GM19372 (cell line): ENCODE data around the gene TJP1.
"Not testable (repeated sequence)": the region's sequence is repeated elsewhere in the genome, so short reads cannot be mapped to it uniquely, and the experiment has no call there.

ENCODE experiments used
- ATAC-seq: cut with Tn5 transposase; IDR thresholded peaks from one replicate; pipeline ENCODE4 v1.9.1; 2021; ENCODE audit warnings: mild to moderate bottlenecking, low read depth, moderate library complexity; ENCODE audit not compliant: unreplicated experiment

The TJP1 gene

GRCh38 chr15:29686445-29687203 is 135.6 kb downstream of the TJP1 start:
- no peak for ATAC-seq

GRCh38 chr15:29686079-29686425 is 136.2 kb downstream of the TJP1 start:
- no peak for ATAC-seq

- no peak for ATAC-seq
Observed at GRCh38 chr15:29685156-29686078, 136.9 kb downstream of the TJP1 start.

- ATAC-seq = no peak
Observed at GRCh38 chr15:29682781-29683180, 139.5 kb downstream of the TJP1 start.

- no peak for ATAC-seq
Observed at GRCh38 chr15:29682361-29682760, 139.9 kb downstream of the TJP1 start.

GRCh38 chr15:29681946-29682345 is 140.3 kb downstream of the TJP1 start:
- no peak for ATAC-seq

GRCh38 chr15:29681166-29681845 is 141.0 kb downstream of the TJP1 start:
- no peak for ATAC-seq

GRCh38 chr15:29680465-29681165 is 141.7 kb downstream of the TJP1 start:
- ATAC-seq = no peak

GRCh38 chr15:29678504-29679034 is 143.7 kb downstream of the TJP1 start:
- no peak for ATAC-seq

- no peak for ATAC-seq
Observed at GRCh38 chr15:29677871-29678461, 144.3 kb downstream of the TJP1 start.

- ATAC-seq = no peak
Observed at GRCh38 chr15:29677455-29677854, 144.8 kb downstream of the TJP1 start.

- no peak for ATAC-seq
Observed at GRCh38 chr15:29676961-29677402, 145.3 kb downstream of the TJP1 start.

GRCh38 chr15:29676374-29676960 is 145.8 kb downstream of the TJP1 start:
- ATAC-seq = not testable (repeated sequence)

- ATAC-seq = no peak
Observed at GRCh38 chr15:29675791-29676301, 146.4 kb downstream of the TJP1 start.

- ATAC-seq = no peak
Observed at GRCh38 chr15:29674661-29675533, 147.4 kb downstream of the TJP1 start.

- no peak for ATAC-seq
Observed at GRCh38 chr15:29672923-29673809, 149.1 kb downstream of the TJP1 start.

GRCh38 chr15:29672446-29672845 is 149.8 kb downstream of the TJP1 start:
- no peak for ATAC-seq
